Kidney tubule cell (primary cell): Measurements from ENCODE around the gene PRELP.
"Not testable (repeated sequence)": the region's sequence is repeated elsewhere in the genome, so short reads cannot be mapped to it uniquely, and the experiment has no call there.

Experiments used
- DNase-seq: peaks from one replicate; pipeline ENCODE4 v3.0.0-alpha.2; 2018; ENCODE audit warnings: low spot score

PRELP gene

GRCh38 chr1:203475012-203475981 lies at the start of gene PRELP:
PRELP (plus strand) TSS chr1:203475806; CDS start chr1:203483185, 7,379 bp downstream.
- no peak for DNase-seq

- no peak for DNase-seq
These were observed 49.2 kb upstream of the PRELP start for GRCh38 chr1:203426366-203426765.

- DNase-seq = no peak
These were observed 48.7 kb upstream of the PRELP start for GRCh38 chr1:203426870-203427269.

- DNase-seq = no peak
These were observed 48.2 kb upstream of the PRELP start for GRCh38 chr1:203427451-203427850.

GRCh38 chr1:203428981-203429599 lies 46.5 kb upstream of the PRELP start:
- DNase-seq = no peak

- DNase-seq = no peak
These were observed 40.0 kb upstream of the PRELP start for GRCh38 chr1:203435615-203436014.

GRCh38 chr1:203437696-203438315 lies 37.8 kb upstream of the PRELP start:
- DNase-seq = no peak

- no peak for DNase-seq
These were observed 36.4 kb upstream of the PRELP start for GRCh38 chr1:203439131-203439730.

GRCh38 chr1:203440771-203441170 lies 34.8 kb upstream of the PRELP start:
- DNase-seq = peak; percentile 61

- no peak for DNase-seq
These were observed 33.8 kb upstream of the PRELP start for GRCh38 chr1:203441766-203442165.

GRCh38 chr1:203442821-203443220 lies 32.8 kb upstream of the PRELP start:
- no peak for DNase-seq

GRCh38 chr1:203443296-203443695 lies 32.3 kb upstream of the PRELP start:
- DNase-seq = no peak

- no peak for DNase-seq
These were observed 31.4 kb upstream of the PRELP start for GRCh38 chr1:203444171-203444576.

GRCh38 chr1:203447151-203447550 lies 28.5 kb upstream of the PRELP start:
- DNase-seq = no peak

GRCh38 chr1:203447598-203447997 lies 28.0 kb upstream of the PRELP start:
- not testable (repeated sequence) for DNase-seq

- DNase-seq = no peak
These were observed 27.0 kb upstream of the PRELP start for GRCh38 chr1:203448521-203449061.

- DNase-seq = no peak
These were observed 25.6 kb upstream of the PRELP start for GRCh38 chr1:203450001-203450400.

- no peak for DNase-seq
These were observed 25.0 kb upstream of the PRELP start for GRCh38 chr1:203450479-203451149.

- DNase-seq = no peak
These were observed 23.5 kb upstream of the PRELP start for GRCh38 chr1:203451836-203452784.

- no peak for DNase-seq
These were observed 22.6 kb upstream of the PRELP start for GRCh38 chr1:203453016-203453415.
